Measurements from ENCODE around the gene FUZ. TPM values are rescaled to one million over a fixed set of nuclear protein-coding genes. Genes with fewer than 3 reads are reported as not detected.

Gene FUZ
- total RNA-seq, 4 donors from 2014 or later, result 10.5 to 28.8 (median 23.3) TPM

DNA sequence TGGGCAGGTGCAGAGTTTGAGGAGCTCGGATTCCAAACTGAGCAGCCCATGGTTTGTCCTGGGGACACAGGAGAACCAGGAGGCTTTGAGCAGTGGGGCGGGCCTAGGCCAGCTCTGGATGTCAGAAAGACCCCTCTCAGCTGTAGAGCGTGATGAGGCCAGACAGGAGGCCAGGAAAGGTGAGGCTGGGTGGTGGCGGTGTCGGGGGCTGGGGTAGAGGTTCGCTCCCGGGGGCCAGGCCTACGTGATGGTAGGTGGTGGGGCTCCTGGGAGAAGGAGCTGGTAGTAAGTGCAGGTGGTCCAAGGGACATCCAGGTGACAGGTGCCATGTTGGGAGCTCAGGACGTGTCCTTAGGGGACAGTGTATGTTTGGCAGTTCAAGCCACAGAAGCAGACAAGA, 24.3 kb upstream of the FUZ start:
- no peaks in the 10 kb centered on the region for H3K9me3 ChIP-seq
- no peak overlapping the region for H3K4me3 ChIP-seq
- no peaks in the 10 kb centered on the region for H3K27me3 ChIP-seq
- H3K36me3 ChIP-seq, result no peaks in the 10 kb centered on the region
- no peak overlapping the region for H3K27ac ChIP-seq
- TF ChIP-seq, protein P1, sequence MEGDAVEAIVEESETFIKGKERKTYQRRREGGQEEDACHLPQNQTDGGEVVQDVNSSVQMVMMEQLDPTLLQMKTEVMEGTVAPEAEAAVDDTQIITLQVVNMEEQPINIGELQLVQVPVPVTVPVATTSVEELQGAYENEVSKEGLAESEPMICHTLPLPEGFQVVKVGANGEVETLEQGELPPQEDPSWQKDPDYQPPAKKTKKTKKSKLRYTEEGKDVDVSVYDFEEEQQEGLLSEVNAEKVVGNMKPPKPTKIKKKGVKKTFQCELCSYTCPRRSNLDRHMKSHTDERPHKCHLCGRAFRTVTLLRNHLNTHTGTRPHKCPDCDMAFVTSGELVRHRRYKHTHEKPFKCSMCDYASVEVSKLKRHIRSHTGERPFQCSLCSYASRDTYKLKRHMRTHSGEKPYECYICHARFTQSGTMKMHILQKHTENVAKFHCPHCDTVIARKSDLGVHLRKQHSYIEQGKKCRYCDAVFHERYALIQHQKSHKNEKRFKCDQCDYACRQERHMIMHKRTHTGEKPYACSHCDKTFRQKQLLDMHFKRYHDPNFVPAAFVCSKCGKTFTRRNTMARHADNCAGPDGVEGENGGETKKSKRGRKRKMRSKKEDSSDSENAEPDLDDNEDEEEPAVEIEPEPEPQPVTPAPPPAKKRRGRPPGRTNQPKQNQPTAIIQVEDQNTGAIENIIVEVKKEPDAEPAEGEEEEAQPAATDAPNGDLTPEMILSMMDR (IDR thresholded peaks at IDR 0.05), result no peak
- no peak for TF ChIP-seq POLR2A (IDR thresholded peaks at IDR 0.05)
- H3K4me1 ChIP-seq, result no peaks in the 10 kb centered on the region
- DNase-seq, result no peak
- intact Hi-C loops (cut with DNase I; ENCODE audit: low total_unique reads), result no loop called here

DNA sequence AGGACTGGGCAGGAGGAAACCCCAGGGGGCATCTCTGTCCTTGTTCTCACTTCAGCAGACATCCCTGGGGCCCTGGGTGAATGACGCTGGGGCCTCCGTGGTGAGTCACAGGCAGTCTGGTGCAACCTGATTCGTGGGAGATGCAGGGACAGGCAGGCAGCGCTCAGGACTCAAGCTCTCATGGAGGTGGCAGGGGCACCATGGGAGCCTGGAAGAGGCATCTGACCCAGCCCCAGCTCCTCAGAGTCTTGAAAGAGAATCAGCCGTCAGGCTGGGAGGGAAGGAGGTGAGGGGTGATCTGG, 23.9 kb upstream of the FUZ start:
- no peak for DNase-seq
- H3K4me3 ChIP-seq, result no peak overlapping the region
- H3K27ac ChIP-seq, result no peak overlapping the region
- H3K36me3 ChIP-seq, result no peaks in the 10 kb centered on the region
- H3K27me3 ChIP-seq, result no peaks in the 10 kb centered on the region
- H3K9me3 ChIP-seq, result no peaks in the 10 kb centered on the region
- TF ChIP-seq, protein P1 (IDR thresholded peaks at IDR 0.05), result no peak
- no peak for TF ChIP-seq POLR2A (IDR thresholded peaks at IDR 0.05)
- intact Hi-C loops (cut with DNase I; ENCODE audit: low total_unique reads), result no loop called here
- H3K4me1 ChIP-seq, result no peaks in the 10 kb centered on the region

DNA sequence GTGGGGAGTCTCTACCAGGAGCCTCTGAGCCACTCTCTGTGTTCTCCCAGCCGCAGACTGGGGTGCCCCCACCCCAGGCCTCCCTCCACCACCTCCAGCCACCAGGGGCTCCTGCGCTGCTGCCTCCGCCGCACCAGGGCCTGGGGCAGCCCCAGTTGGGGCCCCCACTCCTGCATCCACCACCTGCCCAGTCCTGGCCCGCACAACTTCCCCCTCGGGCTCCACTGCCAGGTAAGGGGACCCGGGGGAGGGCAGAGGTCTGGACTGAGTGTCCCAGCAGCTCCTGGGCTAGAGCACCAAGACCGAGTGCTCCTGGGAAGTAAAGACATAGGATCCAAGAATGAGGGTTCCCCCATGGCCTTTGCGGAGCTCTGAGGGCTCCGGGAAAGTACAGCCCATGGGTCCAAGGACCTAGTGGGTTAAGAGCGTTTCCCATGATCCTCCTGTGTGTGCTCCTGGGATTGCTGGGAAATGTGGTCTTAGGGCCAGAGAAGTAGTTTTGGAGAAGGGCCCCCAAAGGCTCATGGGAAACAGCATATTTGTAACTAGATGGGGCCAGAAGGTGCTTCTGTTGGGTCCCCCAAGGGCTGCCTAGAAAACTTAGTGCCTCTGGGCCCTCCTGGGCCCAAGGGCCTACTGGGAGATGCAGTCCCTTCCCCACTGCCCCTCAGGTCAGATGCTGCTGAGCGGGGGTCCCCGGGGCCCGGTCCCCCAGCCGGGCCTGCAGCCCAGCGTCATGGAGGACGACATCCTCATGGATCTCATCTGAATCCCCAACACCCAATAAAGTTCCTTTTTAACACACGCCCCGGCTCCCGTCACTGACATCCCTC, 23.3 kb upstream of the FUZ start:
- Histone ChIP-seq H3K9me3 (no peaks in the 10 kb centered on the region), H3K36me3 (no peaks in the 10 kb centered on the region), H3K27me3 (no peaks in the 10 kb centered on the region), H3K4me1 (no peaks in the 10 kb centered on the region), H3K27ac (no peak overlapping the region), H3K4me3 (no peak overlapping the region)
- intact Hi-C loops (cut with DNase I; ENCODE audit: low total_unique reads), result no loop called here
- no peak for DNase-seq
- TF ChIP-seq, protein P1 (IDR thresholded peaks at IDR 0.05), result no peak

DNA sequence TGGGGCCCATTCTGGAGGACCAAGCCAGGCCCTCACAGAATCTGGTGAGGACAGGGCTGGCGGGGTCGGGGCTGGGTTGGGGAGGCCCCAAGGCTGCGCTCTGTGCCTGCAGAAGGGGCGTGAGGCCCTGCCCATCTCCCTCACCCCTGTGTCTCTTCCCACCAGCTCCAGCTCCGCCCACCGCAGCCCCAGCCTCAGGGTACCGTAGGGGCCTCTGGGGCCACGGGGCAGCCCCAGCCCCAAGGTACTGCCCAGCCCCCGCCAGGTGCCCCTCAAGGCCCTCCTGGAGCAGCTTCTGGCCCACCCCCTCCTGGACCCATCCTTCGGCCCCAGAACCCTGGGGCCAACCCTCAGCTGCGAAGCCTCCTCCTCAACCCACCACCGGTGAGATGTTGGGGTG, 22.5 kb upstream of the FUZ start:
- no peaks in the 10 kb centered on the region for H3K36me3 ChIP-seq

DNA sequence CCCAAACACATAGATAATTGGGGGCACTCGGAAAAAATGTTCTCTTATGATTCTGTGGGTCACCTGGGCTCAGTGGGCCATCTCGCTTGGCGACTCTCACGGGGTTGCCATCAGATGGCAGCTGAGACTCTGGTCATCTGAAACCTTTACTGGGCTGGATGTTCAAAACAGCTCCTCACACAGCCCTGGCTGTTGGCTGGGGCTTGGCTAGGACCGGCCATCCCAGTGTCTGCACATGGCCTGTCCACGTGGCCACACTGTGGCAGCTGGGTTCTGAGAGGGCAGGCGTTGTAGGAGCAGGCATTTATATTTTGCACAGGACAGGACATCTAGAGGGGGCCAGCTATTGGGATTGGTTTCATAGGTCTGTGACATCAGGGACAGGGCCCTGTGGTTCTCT, 20.5 kb upstream of the FUZ start:
- Histone ChIP-seq H3K4me1 (no peaks in the 10 kb centered on the region), H3K4me3 (no peak overlapping the region), H3K27me3 (no peaks in the 10 kb centered on the region), H3K9me3 (no peaks in the 10 kb centered on the region), H3K27ac (no peak overlapping the region), H3K36me3 (no peaks in the 10 kb centered on the region)
- TF ChIP-seq POLR2A (IDR thresholded peaks at IDR 0.05), result no peak
- TF ChIP-seq, protein P1 (IDR thresholded peaks at IDR 0.05), result no peak
- intact Hi-C loops (cut with DNase I; ENCODE audit: low total_unique reads), result no loop called here
- no peak for DNase-seq

More for the DNA sequence above, 22.5 kb upstream of the FUZ start:
- intact Hi-C loops (cut with DNase I; ENCODE audit: low total_unique reads), result no loop called here
- Histone ChIP-seq H3K27me3 (no peaks in the 10 kb centered on the region), H3K9me3 (no peaks in the 10 kb centered on the region), H3K4me1 (no peaks in the 10 kb centered on the region), H3K4me3 (no peak overlapping the region), H3K27ac (no peak overlapping the region)
- TF ChIP-seq POLR2A (IDR thresholded peaks at IDR 0.05), result no peak
- TF ChIP-seq, protein P1 (IDR thresholded peaks at IDR 0.05), result no peak
- no peak for DNase-seq
